Thoracic aorta (tissue), 2 donors: ENCODE measurements around the gene OTOS. TPM values are rescaled to one million over a fixed set of nuclear protein-coding genes. Genes with fewer than 3 reads are reported as not detected.

Source experiments
- ATAC-seq: fragments of 150-250 bp; one replicate; pipeline ENCODE4 v1.8.0; 2017; ENCODE audit warnings: low read depth; ENCODE audit not compliant: insufficient number of reproducible peaks, low FRiP score
- DNase-seq: peaks from one replicate; pipeline ENCODE4 v3.0.0-alpha.2; 2020; ENCODE audit warnings: low spot score
- H3K27ac ChIP-seq, 2 donors: fragments of 200-600 bp; sonication (generic); 1 replicate in 1 of 2; 2 replicates in 1 of 2; pipeline ENCODE4 v1.5.1; 2016; ENCODE audit warnings: mild to moderate bottlenecking in 2 of 2, moderate library complexity in 2 of 2
- H3K27me3 ChIP-seq: fragments of 200-600 bp; sonication (generic); replicated peaks from 2 replicates; pipeline ENCODE4 v1.6.0; 2016; ENCODE audit warnings: mild to moderate bottlenecking; ENCODE audit not compliant: insufficient read depth
- H3K36me3 ChIP-seq: fragments of 200-600 bp; sonication (generic); one replicate; pipeline ENCODE4 v1.5.1; 2016
- H3K4me1 ChIP-seq, 2 donors: fragments of 200-600 bp; sonication (generic); 1 replicate in 1 of 2; 2 replicates in 1 of 2; pipeline versions ENCODE4 v1.5.1 to v1.6.0; 2016; ENCODE audit warnings: low read depth in 2 of 2, mild to moderate bottlenecking in 1 of 2; ENCODE audit not compliant: control insufficient read depth in 1 of 2
- H3K4me3 ChIP-seq: fragments of 200-600 bp; sonication (generic); 2 replicates; pipeline ENCODE4 v1.5.1; 2016; ENCODE audit warnings: mild to moderate bottlenecking
- H3K9me3 ChIP-seq: fragments of 200-600 bp; sonication (generic); 2 replicates; pipeline ENCODE4 v1.5.1; 2016
- CTCF ChIP-seq: fragments of 200-600 bp; sonication (generic); IDR thresholded peaks from one replicate; pipeline ENCODE4 v1.5.1; 2019; ENCODE audit warnings: antibody characterized with exemption
- total RNA-seq, 2 donors: library from RNA; depleted of rRNA; stranded (reverse); fragments of >200 nt; gene quantifications; one replicate each; pipeline versions ENCODE4 v1.1.0 to v1.2.3, GENCODE V29; 2016

The OTOS gene
- total RNA-seq, 2 donors from 2014 or later = not detected

GRCh38 chr2:240134466-240134865, 6.0 kb downstream of the OTOS start:
- no peaks in the 10 kb centered on the region for H3K9me3 ChIP-seq
- no peaks in the 10 kb centered on the region for H3K27me3 ChIP-seq
- peaks cover 37% of the 10 kb centered on the region for H3K36me3 ChIP-seq
- H3K27ac ChIP-seq = no peak overlapping the region
- no peak overlapping the region for H3K4me3 ChIP-seq
- DNase-seq (no peak), ATAC-seq (no peak)
- no peak for TF ChIP-seq CTCF
- H3K4me1 ChIP-seq = peaks cover 12 to 22% of the 10 kb centered on the region in 2 donors

- Histone ChIP-seq H3K27me3 (no peaks in the 10 kb centered on the region), H3K9me3 (no peaks in the 10 kb centered on the region), H3K4me3 (no peak overlapping the region), H3K4me1 (peaks cover 12 to 22% of the 10 kb centered on the region in 2 donors), H3K27ac (no peak overlapping the region), H3K36me3 (peaks cover 45% of the 10 kb centered on the region)
- no peak for TF ChIP-seq CTCF
- DNase-seq (no peak), ATAC-seq (no peak)
Observed at GRCh38 chr2:240133401-240133800, 7.1 kb downstream of the OTOS start.

GRCh38 chr2:240132651-240132980, 7.8 kb downstream of the OTOS start:
- ATAC-seq = no peak
- peaks cover 12 to 22% of the 10 kb centered on the region in 2 donors for H3K4me1 ChIP-seq
- no peak for DNase-seq

GRCh38 chr2:240131941-240132650, 8.4 kb downstream of the OTOS start:
- no peak for TF ChIP-seq CTCF

More at GRCh38 chr2:240132651-240132980, 7.8 kb downstream of the OTOS start:
- TF ChIP-seq CTCF = no peak
- Histone ChIP-seq H3K4me3 (no peak overlapping the region), H3K36me3 (peaks cover 53% of the 10 kb centered on the region), H3K27ac (no peak overlapping the region), H3K27me3 (no peaks in the 10 kb centered on the region), H3K9me3 (no peaks in the 10 kb centered on the region)

GRCh38 chr2:240131296-240131695, 9.2 kb downstream of the OTOS start:
- H3K4me1 ChIP-seq = peaks cover 9 to 15% of the 10 kb centered on the region in 2 donors
- no peak for TF ChIP-seq CTCF
- no peaks in the 10 kb centered on the region for H3K9me3 ChIP-seq
- H3K27ac ChIP-seq = no peak overlapping the region
- H3K27me3 ChIP-seq = no peaks in the 10 kb centered on the region
- DNase-seq (no peak), ATAC-seq (no peak)
- no peak overlapping the region for H3K4me3 ChIP-seq
- peaks cover 55% of the 10 kb centered on the region for H3K36me3 ChIP-seq

More at GRCh38 chr2:240131941-240132650, 8.4 kb downstream of the OTOS start:
- ATAC-seq (no peak), DNase-seq (no peak)
- H3K27me3 ChIP-seq = no peaks in the 10 kb centered on the region
- H3K4me1 ChIP-seq = peaks cover 12 to 21% of the 10 kb centered on the region in 2 donors
- no peak overlapping the region for H3K27ac ChIP-seq
- no peak overlapping the region for H3K4me3 ChIP-seq
- H3K9me3 ChIP-seq = no peaks in the 10 kb centered on the region
- H3K36me3 ChIP-seq = peaks cover 53% of the 10 kb centered on the region
